GM12878 (cell line): ENCODE data around the gene ARL14EP. TPM values are rescaled to one million over a fixed set of nuclear protein-coding genes. Genes with fewer than 3 reads are reported as not detected.

Experiments used
- CUX1 ChIP-seq: IDR thresholded peaks from 2 replicates; pipeline ENCODE4 v1.6.1; 2012; ENCODE audit warnings: improper control_type of control experiment, low read depth, low read length; ENCODE audit not compliant: insufficient replicate concordance
- E2F8 ChIP-seq: fragments of 450-650 bp; IDR thresholded peaks from 2 replicates; pipeline ENCODE4 v1.6.1; 2018; ENCODE audit warnings: mild to moderate bottlenecking, low read depth, moderate library complexity; ENCODE audit not compliant: partially characterized antibody
- FOXM1 ChIP-seq: IDR thresholded peaks from 2 replicates; pipeline ENCODE4 v1.6.1; 2012; ENCODE audit warnings: low read depth, mild to moderate bottlenecking, inconsistent platforms, low read length, moderate library complexity
- IRF4 ChIP-seq: IDR thresholded peaks from 2 replicates; pipeline ENCODE4 v1.6.1; 2011; ENCODE audit warnings: low read depth, low read length
- PBX3 ChIP-seq: IDR thresholded peaks from 2 replicates; pipeline ENCODE4 v1.6.1; 2011; ENCODE audit warnings: mild to moderate bottlenecking, low read depth, low read length, moderate library complexity; ENCODE audit not compliant: insufficient replicate concordance
- USF1 ChIP-seq: IDR thresholded peaks from 2 replicates; pipeline ENCODE4 v1.6.1; 2011; ENCODE audit warnings: borderline replicate concordance, low read depth, mild to moderate bottlenecking, moderate library complexity, mixed read lengths, low read length; ENCODE audit not compliant: insufficient read depth; ENCODE audit errors: extremely low read length
- YY1 ChIP-seq: IDR thresholded peaks from 2 replicates; pipeline ENCODE4 v1.6.1; 2011; ENCODE audit warnings: low read depth, mild to moderate bottlenecking, low read length
- polyA plus RNA-seq, 11 experiments: library from polyadenylated mRNA; depleted of rRNA in 4 of 11; unstranded in 6 of 11; stranded (reverse) in 5 of 11; fragments of >200 nt; fragmentation: Nextera tagmentation in 4 of 11; fragmentation: Illumina TruSeq in 1 of 11; extraction: Ambion mirVana in 4 of 11; extraction: Trizol in 1 of 11; gene quantifications; 1 replicate in 1 of 11; 2 replicates in 10 of 11; pipeline versions ENCODE4 v1.2.1 to v1.2.3, GENCODE V29; 2011 to 2016; ENCODE audit warnings: inconsistent platforms in 2 of 11, missing spikeins in 2 of 11, low read depth in 1 of 11
- total RNA-seq, 4 experiments: library from RNA; depleted of rRNA in 3 of 4; stranded (reverse); fragments of >200 nt in 3 of 4; fragmentation: Illumina TruSeq in 1 of 4; extraction: Trizol in 1 of 4; gene quantifications; 2 replicates each; pipeline versions ENCODE4 v1.2.1 to v1.2.3, GENCODE V29; 2013 to 2021

The ARL14EP gene
- total and polyA plus RNA-seq, 10 of the 15 experiments (the other 5 are each of a cell fraction or from before 2014, with no cell fraction given), result 18.1 to 59.8 (median 42.8) TPM

GRCh38 chr11:30292545-30292944, 30.4 kb upstream of the ARL14EP start (continued):
- no peak for TF ChIP-seq CUX1
- TF ChIP-seq E2F8, result no peak
- no peak for TF ChIP-seq USF1
- no peak for TF ChIP-seq YY1
- no peak for TF ChIP-seq IRF4
- TF ChIP-seq PBX3, result no peak
- no peak for TF ChIP-seq FOXM1
